ENCODE results near the gene PKDCC. TPM values are rescaled to one million over a fixed set of nuclear protein-coding genes. Genes with fewer than 3 reads are reported as not detected.

PKDCC gene
- total and polyA plus RNA-seq, 2 of the 8 experiments (the other 6 are each of a cell fraction or from before 2014, with no cell fraction given), result 49.9 to 80.1 TPM

GRCh38 chr2:41999592-42000281, 48.1 kb upstream of the PKDCC start:
- H4K8ac ChIP-seq (ENCODE audit: extremely low read depth, insufficient read depth, low read length), result no peak overlapping the region
- no peak overlapping the region for H3K27ac ChIP-seq (ENCODE audit: low read depth, low read length)
- no peak overlapping the region for H3K14ac ChIP-seq (ENCODE audit: insufficient read length)
- no peaks in the 10 kb centered on the region for H4K20me1 ChIP-seq (replicated peaks in 1 of 2; ENCODE audit: control insufficient read depth in 1 of 2, insufficient read depth in 2 of 2, low read length in 2 of 2)
- 88% methylated on average over 9 of the region's 9 CpGs; no CpG with 5 or more reads in 1 of the 2 experiments for WGBS, 2 experiments (ENCODE audit: extremely low coverage in 1 of 2, insufficient coverage in 1 of 2, insufficient read length in 1 of 2, insufficient replicate concordance in 2 of 2, low coverage in 1 of 2, low lambda C conversion rate in 2 of 2, missing lambda C conversion rate in 1 of 2)
- H2AK5ac ChIP-seq (ENCODE audit: low read depth, low read length), result no peak overlapping the region
- peaks cover 1 to 7% of the 10 kb centered on the region in 2 experiments; a peak in 1 of 4 replicates for H3K9me3 ChIP-seq (ENCODE audit: insufficient read depth in 2 of 2, low read depth in 1 of 2, low read length in 1 of 2)
- H3K4me1 ChIP-seq (replicated peaks in 1 of 4; ENCODE audit: control insufficient read depth in 3 of 4, insufficient read depth in 4 of 4, low read length in 3 of 4), result no peaks in the 10 kb centered on the region
- no peaks in the 10 kb centered on the region for H3K23me2 ChIP-seq (ENCODE audit: low read depth, low read length)
- H3K9ac ChIP-seq (replicated peaks in 1 of 4; ENCODE audit: extremely low read depth in 1 of 4, low read depth in 3 of 4, low read length in 3 of 4), result no peak overlapping the region
- CTCF ChIA-PET (ENCODE audit: partially characterized antibody), result interaction anchor here (1.4 kb wide), 1 partner anchor 9 kb away, joined by 5 read pairs; no protein-coding TSS in a partner anchor
- H2BK20ac ChIP-seq (ENCODE audit: low read length), result no peak overlapping the region
- H3K36me3 ChIP-seq (ENCODE audit: control insufficient read depth in 2 of 4, insufficient read depth in 4 of 4, low read length in 3 of 4), result no peaks in the 10 kb centered on the region
- H2BK120ac ChIP-seq (replicated peaks; ENCODE audit: low read depth, low read length), result no peak overlapping the region
- H4K5ac ChIP-seq (ENCODE audit: insufficient read length, low read depth, low read length), result no peak overlapping the region
- H3K27me3 ChIP-seq (replicated peaks in 1 of 4; ENCODE audit: control insufficient read depth in 3 of 4, extremely low read depth in 1 of 4, insufficient read depth in 3 of 4, low read length in 3 of 4), result no peaks in the 10 kb centered on the region
- no peak for DNase-seq (ENCODE audit: low read depth in 1 of 2, low spot score in 2 of 2)
- no peak overlapping the region for H3K4me2 ChIP-seq (ENCODE audit: insufficient read depth in 1 of 2, low read depth in 2 of 2, low read length in 2 of 2)
- H3K79me2 ChIP-seq (ENCODE audit: control insufficient read depth in 1 of 2, insufficient read depth in 2 of 2, low read length in 2 of 2), result no peaks in the 10 kb centered on the region
- no peak overlapping the region for H2AFZ ChIP-seq (ENCODE audit: low read length)
- H4K91ac ChIP-seq (replicated peaks; ENCODE audit: insufficient read length, low read length), result no peak overlapping the region
- no peak overlapping the region for H3K4me3 ChIP-seq (ENCODE audit: extremely low read depth in 1 of 4, insufficient read depth in 2 of 4, low read depth in 3 of 4, low read length in 4 of 4)
- no peak overlapping the region for H2BK5ac ChIP-seq (ENCODE audit: low read depth, low read length)
- H3K23ac ChIP-seq (ENCODE audit: insufficient read length), result no peak overlapping the region
- POLR2A ChIA-PET (ENCODE audit: partially characterized antibody), result no interaction called here
- no peaks in the 10 kb centered on the region for H3K79me1 ChIP-seq (ENCODE audit: low read depth, low read length)
- FAIRE-seq, result no peak
- H3K4ac ChIP-seq (replicated peaks; ENCODE audit: insufficient read length, low read depth, low read length), result no peak overlapping the region
- H2BK12ac ChIP-seq (ENCODE audit: low read depth, low read length), result no peak overlapping the region
- no peak overlapping the region for H2BK15ac ChIP-seq (ENCODE audit: low read length)
- no peak overlapping the region for H3K18ac ChIP-seq (ENCODE audit: extremely low read depth, low read length)
- H3K56ac ChIP-seq (replicated peaks; ENCODE audit: insufficient read length, low read depth, low read length), result no peak overlapping the region
- TF ChIP-seq SUZ12 (IDR thresholded peaks at IDR 0.05; ENCODE audit: low read length), result no peak
- no peak for TF ChIP-seq TCF12 (IDR thresholded peaks at IDR 0.05; ENCODE audit: low read depth, low read length)
- no peak for TF ChIP-seq HDAC6 (IDR thresholded peaks at IDR 0.05; ENCODE audit: low read depth, low read length)
- no peak for TF ChIP-seq EGR1 (IDR thresholded peaks at IDR 0.05; ENCODE audit: borderline replicate concordance, low read depth, low read length)
- TF ChIP-seq RBBP5 (IDR thresholded peaks at IDR 0.05; ENCODE audit: borderline replicate concordance, low read depth, low read length), result no peak
- no peak for TF ChIP-seq RAD21 (IDR thresholded peaks at IDR 0.05 in 1 of 2, conservative IDR thresholded peaks at IDR 0.05 in 1 of 2; ENCODE audit: low read depth in 2 of 2, low read length in 2 of 2)
- no peak for TF ChIP-seq SRF (IDR thresholded peaks at IDR 0.05; ENCODE audit: low read depth, low read length)
- no peak for TF ChIP-seq ATF2 (IDR thresholded peaks at IDR 0.05; ENCODE audit: low read length)
- TF ChIP-seq SP1 (IDR thresholded peaks at IDR 0.05; ENCODE audit: low read depth, low read length), result no peak
- TF ChIP-seq MAFK (IDR thresholded peaks at IDR 0.05; ENCODE audit: low read depth, low read length), result no peak
- TF ChIP-seq JUND (IDR thresholded peaks at IDR 0.05; ENCODE audit: low read length), result no peak
- TF ChIP-seq SP2 (IDR thresholded peaks at IDR 0.05; ENCODE audit: low read length), result no peak
